GM12891 (cell line): ENCODE data around the gene NEUROD6.

Experiments
- PAX5 ChIP-seq: IDR thresholded peaks from 2 replicates; pipeline ENCODE4 v1.6.1; 2011; ENCODE audit warnings: low read length, moderate library complexity, mild to moderate bottlenecking; ENCODE audit not compliant: insufficient read depth, severe bottlenecking
- POLR2A ChIP-seq: IDR thresholded peaks from 2 replicates; pipeline ENCODE4 v1.6.1; 2011; ENCODE audit warnings: low read depth, low read length, control low read depth
- POLR2AphosphoS5 ChIP-seq: IDR thresholded peaks from 2 replicates; pipeline ENCODE4 v1.6.1; 2011; ENCODE audit warnings: low read depth, low read length, control low read depth
- SPI1 ChIP-seq: IDR thresholded peaks from 2 replicates; pipeline ENCODE4 v1.6.1; 2011; ENCODE audit warnings: low read depth, low read length, control low read depth
- TAF1 ChIP-seq: IDR thresholded peaks from 2 replicates; pipeline ENCODE4 v1.6.1; 2011; ENCODE audit warnings: low read depth, low read length, control low read depth

DNA sequence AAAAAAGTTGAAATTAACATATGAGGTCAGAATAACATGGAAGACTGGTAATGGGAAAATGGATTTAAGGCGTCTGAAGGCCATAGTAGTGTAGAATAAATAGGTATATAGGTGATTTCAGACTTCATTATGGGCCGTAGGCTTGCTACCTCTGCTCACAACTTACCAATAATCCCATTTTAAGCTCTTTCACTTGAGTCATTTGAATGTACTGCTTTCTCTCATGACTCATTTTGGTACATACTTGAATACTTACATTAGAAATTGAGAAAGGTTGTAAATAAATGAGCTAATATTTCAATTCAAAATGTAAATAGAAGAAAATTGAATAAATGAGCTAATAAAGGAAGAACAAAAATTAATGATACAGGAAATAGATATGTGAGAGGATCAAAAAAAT lies 42.2 kb upstream of the NEUROD6 start:
- TF ChIP-seq POLR2A (no peak), POLR2AphosphoS5 (no peak), SPI1 (no peak), TAF1 (no peak), PAX5 (no peak)
